GM23338 (cell line): Measurements from ENCODE around the gene HENMT1.

Experiments used
- CTCF ChIP-seq, 2 experiments: fragments of 200-600 bp in 1 of 2; sonication (generic) in 1 of 2; conservative IDR thresholded peaks; 2 replicates each; pipeline versions ENCODE4 v1.5.1 to v1.6.1; 2016 to 2017; ENCODE audit warnings: antibody characterized with exemption in 2 of 2, low read depth in 2 of 2, mild to moderate bottlenecking in 2 of 2, moderate library complexity in 1 of 2
- EZH2phosphoT487 ChIP-seq: fragments of 200-600 bp; sonication (generic); IDR thresholded peaks from one replicate; pipeline ENCODE4 v1.8.1; 2018; ENCODE audit warnings: antibody characterized with exemption; ENCODE audit not compliant: unreplicated experiment
- JUNB ChIP-seq: IDR thresholded peaks from one replicate; pipeline ENCODE4 v1.6.1; 2016; ENCODE audit warnings: antibody characterized with exemption; ENCODE audit not compliant: unreplicated experiment
- POLR2AphosphoS5 ChIP-seq: IDR thresholded peaks from 2 replicates; pipeline ENCODE4 v1.6.1; 2016; ENCODE audit warnings: antibody characterized with exemption, low read depth

- TF ChIP-seq POLR2AphosphoS5: no peak
- no peak for TF ChIP-seq CTCF (conservative IDR thresholded peaks at IDR 0.05; ENCODE audit: low read depth in 2 of 2)
- no peak for TF ChIP-seq EZH2phosphoT487
- TF ChIP-seq JUNB: no peak
Measured at GRCh38 chr1:108701176-108701849, 40.4 kb upstream of the HENMT1 start.
